ENCODE data around the gene IFT122. TPM values are rescaled to one million over a fixed set of nuclear protein-coding genes. Genes with fewer than 3 reads are reported as not detected.
"Not testable (repeated sequence)": the region's sequence is repeated elsewhere in the genome, so short reads cannot be mapped to it uniquely, and the experiment has no call there.

IFT122 gene
- total and polyA plus RNA-seq, 9 donors: 20.8 to 58.1 (median 45.6) TPM

DNA sequence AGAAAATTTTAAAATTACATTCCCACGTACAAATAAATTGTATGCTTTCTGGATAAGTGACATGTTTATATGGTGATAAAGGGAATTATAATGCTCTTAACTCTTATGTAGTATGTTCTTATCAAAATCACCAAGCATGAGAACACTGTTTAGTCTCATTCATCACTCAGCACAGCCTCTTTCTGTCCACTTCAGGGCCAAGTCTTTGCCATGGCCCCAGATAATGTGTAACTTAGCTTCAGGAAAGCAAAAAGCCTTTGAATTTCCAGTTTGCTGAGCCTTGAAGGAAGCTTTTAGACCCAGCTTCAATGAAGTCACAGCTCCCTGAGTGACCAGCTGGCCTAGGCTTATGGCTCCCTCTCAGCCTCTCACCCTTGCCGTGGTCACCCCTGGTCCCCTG is 57.9 kb downstream of the IFT122 start:
- intact Hi-C loops (cut with DNase I): loop anchor here in 2 of 4 donors (10.0 kb wide), 2 partner anchors 67 to 437 kb away; no protein-coding TSS in a partner anchor
- peaks cover 11% of the 10 kb centered on the region for H3K4me1 ChIP-seq (ENCODE audit: insufficient read depth)
- H3K36me3 ChIP-seq, DNase-seq, H3K4me3 ChIP-seq, H3K9me3 ChIP-seq, H3K27me3 ChIP-seq, H3K27ac ChIP-seq: not testable (repeated sequence)
- 82 to 89% (median 85%) methylated on average over 2 of the region's 2 CpGs for WGBS, 3 donors

DNA sequence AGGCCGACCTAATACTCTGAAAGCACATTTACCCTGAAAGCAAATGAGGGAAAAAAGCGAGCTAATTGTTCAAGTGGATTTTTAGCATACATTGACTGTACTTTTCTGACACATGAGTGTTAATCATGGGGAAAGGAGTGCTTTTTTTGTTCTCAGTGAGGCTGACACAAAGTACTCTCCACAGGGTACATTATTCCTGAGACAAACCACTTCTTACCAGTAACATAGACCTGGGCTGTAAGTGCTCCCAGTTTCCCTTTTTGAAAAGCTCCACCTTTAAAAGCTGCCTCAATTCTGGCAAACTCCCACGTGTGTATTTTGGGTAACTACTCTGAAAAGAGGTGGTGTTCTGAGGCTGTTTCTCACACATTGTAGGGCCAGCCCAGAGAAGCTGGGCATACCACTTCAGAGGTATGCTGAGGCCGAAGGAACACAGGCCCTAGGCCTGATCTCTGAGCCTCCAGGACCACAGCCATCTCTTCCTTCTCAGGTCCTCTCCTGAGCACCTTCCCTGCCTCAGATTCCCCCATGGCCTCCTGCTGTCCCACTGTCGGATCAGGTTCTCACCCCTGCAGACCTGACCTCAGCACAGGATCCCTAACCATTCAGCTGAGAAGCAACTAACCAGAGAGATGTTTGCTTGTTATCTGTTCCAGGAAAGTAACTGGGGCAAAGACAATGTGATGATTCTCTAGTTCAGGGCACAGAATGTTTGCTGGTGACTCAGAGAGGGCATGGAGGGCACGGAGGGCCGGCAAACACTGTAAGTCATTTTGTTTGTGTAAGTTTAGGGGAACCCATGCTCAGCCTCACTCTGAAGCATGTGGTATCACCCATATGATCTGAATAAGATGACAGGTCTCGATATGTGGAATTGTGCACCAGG is 58.8 kb downstream of the IFT122 start:
- DNase-seq, H3K36me3 ChIP-seq, H3K27ac ChIP-seq, H3K27me3 ChIP-seq, H3K9me3 ChIP-seq, H3K4me3 ChIP-seq: not testable (repeated sequence)
- intact Hi-C loops (cut with DNase I): loop anchor here in 2 of 4 donors (10.0 kb wide), 2 partner anchors 66 to 436 kb away; no protein-coding TSS in a partner anchor
- 70 to 82% (median 73%) methylated on average over 8 of the region's 8 CpGs for WGBS, 3 donors
- H3K4me1 ChIP-seq (ENCODE audit: insufficient read depth): peaks cover 11% of the 10 kb centered on the region

DNA sequence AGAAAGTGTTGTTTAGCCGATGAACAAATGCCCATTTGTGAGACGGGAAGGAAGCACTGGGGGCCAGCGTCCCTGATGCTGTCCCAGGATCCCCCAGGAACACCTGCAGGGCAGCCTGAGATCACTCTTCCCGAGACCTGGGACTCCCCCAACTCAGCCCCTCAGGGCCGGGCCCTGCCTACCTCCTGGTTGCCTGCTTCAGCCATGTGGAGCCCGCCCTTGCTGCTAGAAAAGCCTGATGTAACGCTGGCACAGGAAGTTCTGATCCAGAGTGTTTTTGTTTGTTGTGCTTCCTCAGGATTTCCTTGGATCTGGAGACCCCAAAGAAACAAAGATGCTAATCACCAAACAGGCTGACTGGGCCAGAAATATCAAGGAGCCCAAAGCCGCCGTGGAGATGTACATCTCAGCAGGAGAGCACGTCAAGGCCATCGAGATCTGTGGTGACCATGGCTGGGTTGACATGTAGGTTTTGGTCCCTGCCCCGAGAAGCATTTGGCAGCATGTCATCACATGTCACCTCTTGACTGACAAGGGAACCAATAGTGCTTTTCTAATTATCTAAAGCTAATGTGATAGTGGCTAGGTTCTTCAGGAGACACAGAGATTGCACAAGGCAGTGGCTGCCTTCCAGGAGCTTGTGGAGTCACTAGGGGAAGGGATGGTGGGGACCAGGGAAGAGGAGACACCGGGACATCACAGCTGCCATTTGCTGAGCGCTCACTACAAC is 59.7 kb downstream of the IFT122 start:
- not testable (repeated sequence) for DNase-seq; H3K4me1 ChIP-seq (ENCODE audit: insufficient read depth); H3K27me3 ChIP-seq; H3K9me3 ChIP-seq; H3K27ac ChIP-seq; H3K36me3 ChIP-seq; H3K4me3 ChIP-seq
- intact Hi-C loops (cut with DNase I): loop anchor here in 2 of 4 donors (10.0 kb wide), 3 partner anchors 65 to 435 kb away; no protein-coding TSS in a partner anchor
- 88 to 92% (median 92%) methylated on average over 11 to 14 of the region's 14 CpGs for WGBS, 3 donors

DNA sequence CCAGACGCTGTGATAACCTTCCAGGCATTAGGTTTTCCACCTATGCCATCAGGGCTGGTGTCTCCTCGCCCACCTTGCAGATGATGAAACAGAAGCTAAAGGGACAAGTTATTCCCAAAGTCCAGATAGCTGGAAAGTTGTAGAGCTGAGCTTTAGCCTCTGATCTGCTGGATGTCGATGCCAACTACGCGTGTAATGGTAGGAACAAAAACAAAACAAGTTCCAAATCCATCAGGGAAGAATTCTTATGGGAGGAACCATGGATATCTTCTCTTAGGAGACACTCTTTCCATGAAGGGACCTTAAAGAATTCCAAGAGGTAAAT is 60.3 kb downstream of the IFT122 start:
- Histone ChIP-seq H3K36me3 (no peaks in the 10 kb centered on the region), H3K27me3 (no peaks in the 10 kb centered on the region), H3K4me3 (no peak overlapping the region), H3K9me3 (no peaks in the 10 kb centered on the region), H3K27ac (no peak overlapping the region), H3K4me1 (ENCODE audit: insufficient read depth) (peaks cover 6% of the 10 kb centered on the region)
- 92 to 94% (median 93%) methylated on average over 5 of the region's 5 CpGs for WGBS, 3 donors
- no peak for DNase-seq
- intact Hi-C loops (cut with DNase I): loop anchor here in 1 of 4 donors (10.0 kb wide), 1 partner anchor 325 kb away; no protein-coding TSS in a partner anchor
- TF ChIP-seq POLR2A (IDR thresholded peaks at IDR 0.05) (no peak), EP300 (IDR thresholded peaks at IDR 0.05) (no peak)
- TF ChIP-seq, protein P1, sequence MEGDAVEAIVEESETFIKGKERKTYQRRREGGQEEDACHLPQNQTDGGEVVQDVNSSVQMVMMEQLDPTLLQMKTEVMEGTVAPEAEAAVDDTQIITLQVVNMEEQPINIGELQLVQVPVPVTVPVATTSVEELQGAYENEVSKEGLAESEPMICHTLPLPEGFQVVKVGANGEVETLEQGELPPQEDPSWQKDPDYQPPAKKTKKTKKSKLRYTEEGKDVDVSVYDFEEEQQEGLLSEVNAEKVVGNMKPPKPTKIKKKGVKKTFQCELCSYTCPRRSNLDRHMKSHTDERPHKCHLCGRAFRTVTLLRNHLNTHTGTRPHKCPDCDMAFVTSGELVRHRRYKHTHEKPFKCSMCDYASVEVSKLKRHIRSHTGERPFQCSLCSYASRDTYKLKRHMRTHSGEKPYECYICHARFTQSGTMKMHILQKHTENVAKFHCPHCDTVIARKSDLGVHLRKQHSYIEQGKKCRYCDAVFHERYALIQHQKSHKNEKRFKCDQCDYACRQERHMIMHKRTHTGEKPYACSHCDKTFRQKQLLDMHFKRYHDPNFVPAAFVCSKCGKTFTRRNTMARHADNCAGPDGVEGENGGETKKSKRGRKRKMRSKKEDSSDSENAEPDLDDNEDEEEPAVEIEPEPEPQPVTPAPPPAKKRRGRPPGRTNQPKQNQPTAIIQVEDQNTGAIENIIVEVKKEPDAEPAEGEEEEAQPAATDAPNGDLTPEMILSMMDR (IDR thresholded peaks at IDR 0.05): no peak

DNA sequence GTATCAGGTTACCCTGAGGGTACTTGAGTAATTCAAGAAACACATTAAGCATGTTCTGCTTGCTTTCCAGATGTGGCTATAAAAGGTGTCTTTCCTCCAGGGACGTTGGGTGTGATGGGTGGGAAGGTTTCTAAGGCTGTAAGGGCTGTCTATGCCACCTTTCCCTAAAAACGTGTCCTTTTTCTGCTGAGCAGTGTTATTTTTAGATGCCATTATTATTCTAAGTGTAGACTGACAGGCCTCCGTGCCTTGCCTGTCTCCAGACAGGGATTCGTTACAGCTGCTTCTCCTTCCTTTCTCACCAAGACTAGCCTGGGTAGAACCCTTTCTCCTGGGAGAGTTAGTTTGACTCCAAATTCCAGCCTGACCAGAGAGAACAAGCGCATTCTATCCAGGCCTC is 61.6 kb downstream of the IFT122 start:
- DNase-seq: no peak
- Histone ChIP-seq H3K27me3 (no peaks in the 10 kb centered on the region), H3K9me3 (no peaks in the 10 kb centered on the region), H3K27ac (no peak overlapping the region), H3K36me3 (no peaks in the 10 kb centered on the region), H3K4me3 (no peak overlapping the region), H3K4me1 (ENCODE audit: insufficient read depth) (no peaks in the 10 kb centered on the region)
- TF ChIP-seq, protein P1 (IDR thresholded peaks at IDR 0.05): no peak
- TF ChIP-seq POLR2A (IDR thresholded peaks at IDR 0.05) (no peak), EP300 (IDR thresholded peaks at IDR 0.05) (no peak)
- WGBS, 3 donors: 79 to 94% (median 84%) methylated on average over 5 of the region's 5 CpGs
- intact Hi-C loops (cut with DNase I): loop anchor here in 1 of 4 donors (10.0 kb wide), 1 partner anchor 323 kb away; no protein-coding TSS in a partner anchor
